Fibroblast of pulmonary artery (primary cell): Measurements from ENCODE around the gene NAB2.

ENCODE experiments used
- DNase-seq: peaks from one replicate; pipeline ENCODE4 v3.0.0-alpha.2; 2010; ENCODE audit warnings: low read depth
- H3K4me3 ChIP-seq: replicated peaks from 2 replicates; pipeline ENCODE4 v1.5.1; 2011; ENCODE audit warnings: low read depth, mild to moderate bottlenecking, control low read depth, low read length, moderate library complexity
- TF ChIP-seq, protein P1 (sequence below): IDR thresholded peaks from 2 replicates; pipeline ENCODE4 v1.5.1; 2011; ENCODE audit warnings: mild to moderate bottlenecking, control low read depth, low read length, inconsistent platforms; ENCODE audit errors: missing control alignments

The NAB2 gene, protein sequence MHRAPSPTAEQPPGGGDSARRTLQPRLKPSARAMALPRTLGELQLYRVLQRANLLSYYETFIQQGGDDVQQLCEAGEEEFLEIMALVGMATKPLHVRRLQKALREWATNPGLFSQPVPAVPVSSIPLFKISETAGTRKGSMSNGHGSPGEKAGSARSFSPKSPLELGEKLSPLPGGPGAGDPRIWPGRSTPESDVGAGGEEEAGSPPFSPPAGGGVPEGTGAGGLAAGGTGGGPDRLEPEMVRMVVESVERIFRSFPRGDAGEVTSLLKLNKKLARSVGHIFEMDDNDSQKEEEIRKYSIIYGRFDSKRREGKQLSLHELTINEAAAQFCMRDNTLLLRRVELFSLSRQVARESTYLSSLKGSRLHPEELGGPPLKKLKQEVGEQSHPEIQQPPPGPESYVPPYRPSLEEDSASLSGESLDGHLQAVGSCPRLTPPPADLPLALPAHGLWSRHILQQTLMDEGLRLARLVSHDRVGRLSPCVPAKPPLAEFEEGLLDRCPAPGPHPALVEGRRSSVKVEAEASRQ

DNA sequence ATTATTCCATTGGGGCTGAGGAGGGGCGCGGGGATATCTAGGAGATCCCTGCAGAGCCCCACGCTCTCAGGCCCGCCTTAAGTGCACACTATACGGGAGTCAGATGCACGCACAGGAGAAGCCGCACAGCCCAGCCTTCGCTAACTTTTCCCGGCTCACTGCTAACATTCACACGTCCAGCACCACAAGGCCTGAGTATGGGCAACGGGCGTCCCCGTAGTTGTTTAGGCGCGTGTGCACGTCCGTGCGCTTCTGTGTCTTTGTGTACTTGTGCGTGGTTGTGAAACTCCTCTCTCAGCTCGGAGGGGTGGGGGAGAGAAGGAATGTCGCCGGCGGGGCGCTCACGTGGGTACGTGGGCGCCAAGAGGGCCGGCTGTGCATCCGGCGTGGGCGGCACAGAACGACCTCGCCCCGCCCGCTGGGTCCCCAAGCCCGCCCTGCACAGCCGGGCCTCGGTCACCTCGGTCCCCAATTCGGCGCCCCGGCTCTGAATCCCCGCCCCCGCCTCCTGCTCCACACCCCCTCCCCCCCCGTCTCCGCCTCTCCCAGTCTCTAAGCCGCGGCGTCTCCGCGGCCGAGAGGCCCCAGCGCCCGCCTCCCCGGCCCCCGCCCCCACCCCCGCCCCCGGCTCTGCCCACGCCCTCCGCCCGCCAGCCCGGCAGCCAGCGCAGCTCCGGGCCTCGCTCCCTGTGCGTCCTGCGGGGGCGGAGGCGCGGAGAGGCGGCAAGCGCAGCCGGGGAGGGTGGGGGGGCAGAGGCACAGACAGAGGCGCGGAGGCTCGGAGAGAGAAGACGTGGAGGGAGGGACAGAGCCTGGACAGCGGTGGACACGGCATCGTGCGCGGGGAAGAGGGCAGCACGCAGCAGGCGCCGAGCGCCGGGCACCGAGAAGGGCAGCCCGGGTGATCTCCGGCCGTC lies at the start of gene NAB2:
Gene NAB2, plus strand, starts transcription at position 761 of the 917 bp plus-strand sequence. CDS start 158 bp downstream, outside the sequence.
- TF ChIP-seq, protein P1, sequence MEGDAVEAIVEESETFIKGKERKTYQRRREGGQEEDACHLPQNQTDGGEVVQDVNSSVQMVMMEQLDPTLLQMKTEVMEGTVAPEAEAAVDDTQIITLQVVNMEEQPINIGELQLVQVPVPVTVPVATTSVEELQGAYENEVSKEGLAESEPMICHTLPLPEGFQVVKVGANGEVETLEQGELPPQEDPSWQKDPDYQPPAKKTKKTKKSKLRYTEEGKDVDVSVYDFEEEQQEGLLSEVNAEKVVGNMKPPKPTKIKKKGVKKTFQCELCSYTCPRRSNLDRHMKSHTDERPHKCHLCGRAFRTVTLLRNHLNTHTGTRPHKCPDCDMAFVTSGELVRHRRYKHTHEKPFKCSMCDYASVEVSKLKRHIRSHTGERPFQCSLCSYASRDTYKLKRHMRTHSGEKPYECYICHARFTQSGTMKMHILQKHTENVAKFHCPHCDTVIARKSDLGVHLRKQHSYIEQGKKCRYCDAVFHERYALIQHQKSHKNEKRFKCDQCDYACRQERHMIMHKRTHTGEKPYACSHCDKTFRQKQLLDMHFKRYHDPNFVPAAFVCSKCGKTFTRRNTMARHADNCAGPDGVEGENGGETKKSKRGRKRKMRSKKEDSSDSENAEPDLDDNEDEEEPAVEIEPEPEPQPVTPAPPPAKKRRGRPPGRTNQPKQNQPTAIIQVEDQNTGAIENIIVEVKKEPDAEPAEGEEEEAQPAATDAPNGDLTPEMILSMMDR, result no peak
- H3K4me3 ChIP-seq, result peak within 1 kb of the TSS; percentile 94
- DNase-seq, result peak; percentile 99

DNA sequence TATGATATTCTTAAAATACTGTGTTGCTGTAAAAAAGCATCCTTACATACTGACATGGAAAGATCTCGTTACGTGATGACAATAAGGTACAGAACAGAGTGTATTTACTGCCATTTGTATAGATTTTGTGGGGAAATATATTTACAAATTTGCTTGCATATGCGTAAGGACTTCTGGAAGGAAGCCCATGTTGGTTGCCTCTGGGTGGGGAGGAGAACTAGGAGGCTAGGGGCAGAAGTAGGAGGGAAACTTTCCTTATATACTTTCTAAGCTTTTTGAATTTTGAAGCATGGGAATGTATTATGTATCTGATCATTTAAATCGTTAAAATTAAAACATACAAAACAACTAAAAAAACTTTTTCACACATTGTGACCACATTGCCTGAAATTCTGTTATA lies 48.7 kb upstream of the NAB2 start:
- DNase-seq, result no peak
- TF ChIP-seq, protein P1, result no peak
- H3K4me3 ChIP-seq, result no peak overlapping the region

DNA sequence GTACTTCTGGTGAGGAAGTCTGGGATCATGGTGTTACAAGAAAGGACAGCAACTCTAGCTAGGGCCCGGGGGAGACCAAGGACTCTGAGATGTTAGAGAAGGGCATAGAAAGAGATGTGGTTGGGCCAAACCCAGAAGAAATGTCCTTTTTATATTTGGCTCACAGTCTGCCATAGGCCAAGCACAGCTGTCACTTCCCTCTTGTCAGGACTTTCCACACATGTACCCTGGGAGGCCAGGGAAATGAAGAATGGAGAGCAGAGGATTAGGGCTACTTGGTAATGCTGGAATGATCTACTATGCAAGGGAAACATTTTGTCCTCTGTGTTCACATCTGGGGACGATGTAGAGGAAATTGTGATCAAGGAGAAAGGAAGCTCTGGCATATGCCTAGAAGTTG lies 48.2 kb upstream of the NAB2 start:
- H3K4me3 ChIP-seq, result no peak overlapping the region
- TF ChIP-seq, protein P1, result no peak
- no peak for DNase-seq

DNA sequence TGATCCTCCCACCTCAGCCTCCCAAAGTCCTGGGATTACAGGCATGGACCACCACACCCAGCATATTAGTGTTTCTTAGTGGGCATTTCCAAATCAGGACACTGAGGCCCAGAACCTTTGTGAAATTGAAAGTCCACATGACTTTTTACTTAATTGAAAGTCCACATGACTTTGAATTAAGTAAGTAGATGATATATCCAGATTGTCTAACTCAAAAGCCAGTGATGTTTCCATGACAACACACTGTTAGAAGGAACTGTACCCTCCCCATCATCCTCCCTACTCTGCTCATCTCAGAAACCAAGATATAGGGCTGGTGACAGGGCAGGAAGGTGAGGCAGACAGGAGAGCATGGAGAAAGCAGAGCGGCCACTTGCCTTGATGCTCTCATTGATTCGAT lies 46.2 kb upstream of the NAB2 start:
- H3K4me3 ChIP-seq, result no peak overlapping the region
- DNase-seq, result no peak
- TF ChIP-seq, protein P1, result no peak

DNA sequence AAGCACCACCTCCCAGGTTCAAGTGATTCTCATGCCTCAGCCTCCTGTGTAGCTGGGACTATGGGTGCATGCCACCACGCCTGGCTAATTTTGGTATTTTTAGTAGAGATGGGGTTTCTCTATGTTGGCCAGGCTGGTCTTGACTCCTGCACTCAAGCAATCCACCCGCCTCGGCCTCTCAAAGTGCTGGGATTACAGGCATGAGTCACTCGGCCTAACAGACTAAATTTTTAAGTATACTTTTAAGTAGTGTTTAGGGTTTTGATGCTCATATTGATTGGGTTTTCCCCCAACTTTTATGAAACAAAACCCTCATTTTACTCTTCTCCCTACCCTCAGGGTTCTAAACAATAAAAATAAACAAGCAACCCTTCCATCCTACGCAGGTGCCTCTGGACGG lies 44.4 kb upstream of the NAB2 start:
- TF ChIP-seq, protein P1, result no peak
- no peak for DNase-seq
- H3K4me3 ChIP-seq, result no peak overlapping the region

DNA sequence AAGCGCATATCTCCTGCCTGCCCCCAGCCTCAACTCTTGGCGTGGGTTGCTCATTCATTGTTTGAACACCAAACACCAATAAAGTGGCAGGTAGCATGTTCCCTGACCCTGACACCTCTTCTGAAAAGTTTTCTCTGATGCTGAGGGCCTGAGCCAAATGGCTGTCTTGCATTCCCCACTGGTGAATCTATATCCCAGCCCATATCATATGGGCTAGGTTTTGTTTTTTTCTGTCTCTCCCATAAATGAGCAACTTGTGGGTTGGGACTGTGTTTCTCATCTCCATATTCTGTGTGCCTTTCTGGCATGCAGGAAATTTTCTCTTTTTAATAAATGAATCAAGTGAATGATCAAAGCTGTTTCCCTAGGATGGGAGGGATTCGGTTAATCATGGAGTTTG lies 44.0 kb upstream of the NAB2 start:
- no peak for DNase-seq
- no peak overlapping the region for H3K4me3 ChIP-seq
- TF ChIP-seq, protein P1, result no peak
